ENCODE results near the gene PARP12. TPM values are rescaled to one million over a fixed set of nuclear protein-coding genes. Genes with fewer than 3 reads are reported as not detected.

The PARP12 gene
- total RNA-seq, 1 donor from 2014 or later: 9.2 TPM

- no peak for TF ChIP-seq CTCF (IDR thresholded peaks at IDR 0.05; ENCODE audit: insufficient read depth, low read length, severe bottlenecking)
- FAIRE-seq: no peak
- no peak for DNase-seq (ENCODE audit: low read depth)
- Histone ChIP-seq H3K36me3 (ENCODE audit: control insufficient read depth, insufficient read depth, low read length) (no peaks in the 10 kb centered on the region), H3K27me3 (ENCODE audit: control insufficient read depth, insufficient read depth, low read length) (no peaks in the 10 kb centered on the region), H3K4me3 (ENCODE audit: low read depth, low read length) (no peak overlapping the region)
Measured at GRCh38 chr7:140057143-140057535, 5.6 kb downstream of the PARP12 start.

DNA sequence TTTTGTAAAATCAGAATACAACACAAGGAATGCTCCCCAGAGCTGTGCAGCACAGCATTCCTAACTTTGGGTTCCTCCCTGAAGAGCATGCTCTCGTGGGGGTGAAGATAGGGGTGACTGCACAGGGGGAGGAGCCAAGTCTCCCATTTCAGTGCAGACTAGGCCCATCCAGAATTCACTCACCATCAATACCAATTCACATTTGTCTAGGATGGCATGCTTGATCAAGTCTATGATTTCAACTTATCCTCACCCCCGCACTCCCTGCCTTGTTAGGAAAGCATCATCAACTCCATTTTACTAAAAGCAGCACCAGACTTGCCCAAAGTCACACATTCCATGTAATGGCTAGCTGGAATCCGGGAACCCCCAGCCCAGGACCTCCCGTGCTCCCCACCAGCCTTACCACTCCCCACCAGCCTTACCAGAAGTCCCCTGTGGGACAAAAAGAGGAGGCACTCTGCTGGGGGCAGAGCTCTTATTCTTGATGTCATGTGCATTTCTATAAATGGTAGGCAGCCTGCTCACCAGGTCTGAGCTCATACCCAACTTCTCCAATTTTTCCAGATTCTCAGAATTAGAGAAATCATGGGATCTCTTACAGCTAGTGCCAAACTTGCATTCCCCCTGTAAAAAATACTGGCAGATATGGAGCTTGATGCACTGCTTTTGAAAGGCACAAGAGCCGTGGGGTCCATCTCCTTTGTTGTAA lies 6.2 kb downstream of the PARP12 start:
- Histone ChIP-seq H3K27me3 (ENCODE audit: control insufficient read depth, insufficient read depth, low read length) (no peaks in the 10 kb centered on the region), H3K36me3 (ENCODE audit: control insufficient read depth, insufficient read depth, low read length) (no peaks in the 10 kb centered on the region), H3K4me3 (ENCODE audit: low read depth, low read length) (no peak overlapping the region)
- FAIRE-seq: no peak
- no peak for TF ChIP-seq CTCF (IDR thresholded peaks at IDR 0.05; ENCODE audit: insufficient read depth, low read length, severe bottlenecking)
- no peak for DNase-seq (ENCODE audit: low read depth)

- no peak for FAIRE-seq
Measured at GRCh38 chr7:140055833-140056232, 6.9 kb downstream of the PARP12 start.

DNA sequence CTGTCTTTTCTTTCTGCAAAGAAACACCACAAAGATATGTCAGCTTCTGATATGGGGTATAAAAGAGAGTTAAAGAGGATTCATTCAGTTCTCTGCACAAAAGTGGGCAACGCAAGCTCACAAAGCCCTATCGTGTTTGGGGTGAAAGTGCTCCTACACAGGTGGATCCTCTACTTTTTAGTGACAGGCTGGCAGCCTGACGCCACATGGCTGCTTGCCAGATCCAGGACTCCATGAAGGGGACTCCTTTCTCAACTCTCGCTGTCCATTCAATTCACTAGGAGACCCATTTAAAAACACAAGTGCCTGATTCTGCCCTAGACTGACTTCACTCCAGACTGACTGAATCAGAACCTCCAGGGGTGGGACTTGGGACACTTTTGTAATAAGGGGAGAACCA lies 8.0 kb downstream of the PARP12 start:
- Histone ChIP-seq H3K4me3 (ENCODE audit: low read depth, low read length) (no peak overlapping the region), H3K36me3 (ENCODE audit: control insufficient read depth, insufficient read depth, low read length) (no peaks in the 10 kb centered on the region), H3K27me3 (ENCODE audit: control insufficient read depth, insufficient read depth, low read length) (no peaks in the 10 kb centered on the region)
- DNase-seq (ENCODE audit: low read depth) (no peak), FAIRE-seq (no peak)
- TF ChIP-seq CTCF (IDR thresholded peaks at IDR 0.05; ENCODE audit: insufficient read depth, low read length, severe bottlenecking): no peak

More at GRCh38 chr7:140055833-140056232, 6.9 kb downstream of the PARP12 start:
- no peak for DNase-seq (ENCODE audit: low read depth)
- Histone ChIP-seq H3K36me3 (ENCODE audit: control insufficient read depth, insufficient read depth, low read length) (no peaks in the 10 kb centered on the region), H3K27me3 (ENCODE audit: control insufficient read depth, insufficient read depth, low read length) (no peaks in the 10 kb centered on the region), H3K4me3 (ENCODE audit: low read depth, low read length) (no peak overlapping the region)
- TF ChIP-seq CTCF (IDR thresholded peaks at IDR 0.05; ENCODE audit: insufficient read depth, low read length, severe bottlenecking): no peak

- no peak for DNase-seq (ENCODE audit: low read depth)
- H3K36me3 ChIP-seq (ENCODE audit: control insufficient read depth, insufficient read depth, low read length): peaks cover 2% of the 10 kb centered on the region
- TF ChIP-seq CTCF (IDR thresholded peaks at IDR 0.05; ENCODE audit: insufficient read depth, low read length, severe bottlenecking): no peak
- FAIRE-seq: no peak
- H3K27me3 ChIP-seq (ENCODE audit: control insufficient read depth, insufficient read depth, low read length): no peaks in the 10 kb centered on the region
- no peak overlapping the region for H3K4me3 ChIP-seq (ENCODE audit: low read depth, low read length)
Measured at GRCh38 chr7:140053812-140054539, 8.8 kb downstream of the PARP12 start.

Measured in bronchial epithelial cell (primary cell).